ENCODE results near the gene RNGTT.

RNGTT gene

GRCh38 chr6:88650979-88651378 is 312.4 kb downstream of the RNGTT start:
- no peak for DNase-seq

- DNase-seq = no peak
These were observed 313.3 kb downstream of the RNGTT start for GRCh38 chr6:88650029-88650619.

- DNase-seq = no peak
These were observed 322.1 kb downstream of the RNGTT start for GRCh38 chr6:88641178-88641903.

GRCh38 chr6:88637761-88638545 is 325.5 kb downstream of the RNGTT start:
- DNase-seq = no peak

- DNase-seq = no peak
These were observed 326.5 kb downstream of the RNGTT start for GRCh38 chr6:88636871-88637270.

GRCh38 chr6:88633782-88634181 is 329.6 kb downstream of the RNGTT start:
- no peak for DNase-seq

- DNase-seq = no peak
These were observed 331.6 kb downstream of the RNGTT start for GRCh38 chr6:88631830-88632229.

GRCh38 chr6:88629838-88630494 is 333.5 kb downstream of the RNGTT start:
- no peak for DNase-seq

GRCh38 chr6:88626460-88626859 is 337.0 kb downstream of the RNGTT start:
- no peak for DNase-seq

- no peak for DNase-seq
These were observed 339.9 kb downstream of the RNGTT start for GRCh38 chr6:88623531-88623930.

- DNase-seq = no peak
These were observed 343.5 kb downstream of the RNGTT start for GRCh38 chr6:88619951-88620350.

- DNase-seq = no peak
These were observed 347.0 kb downstream of the RNGTT start for GRCh38 chr6:88616380-88616779.

- no peak for DNase-seq
These were observed 349.0 kb downstream of the RNGTT start for GRCh38 chr6:88614316-88614877.

- DNase-seq = no peak
These were observed 350.8 kb downstream of the RNGTT start for GRCh38 chr6:88612631-88613030.

- no peak for DNase-seq
These were observed 351.7 kb downstream of the RNGTT start for GRCh38 chr6:88611721-88612120.

GRCh38 chr6:88609983-88610382 is 353.4 kb downstream of the RNGTT start:
- DNase-seq = no peak

GRCh38 chr6:88605271-88605670 is 358.1 kb downstream of the RNGTT start:
- DNase-seq = peak in 1 of 4 experiments; percentile 11

- DNase-seq = no peak
These were observed 363.8 kb downstream of the RNGTT start for GRCh38 chr6:88599571-88599970.

- no peak for DNase-seq
These were observed 366.6 kb downstream of the RNGTT start for GRCh38 chr6:88596801-88597200.

- DNase-seq = no peak
These were observed 374.5 kb downstream of the RNGTT start for GRCh38 chr6:88588938-88589337.

- no peak for DNase-seq
These were observed 376.3 kb downstream of the RNGTT start for GRCh38 chr6:88587150-88587520.

- peak in 1 of 4 experiments; percentile 6 for DNase-seq
These were observed 376.9 kb downstream of the RNGTT start for GRCh38 chr6:88586371-88587149.
